Renal cortex interstitium (tissue), 11 donors: ENCODE data around the gene GCK. TPM values are rescaled to one million over a fixed set of nuclear protein-coding genes. Genes with fewer than 3 reads are reported as not detected.

ENCODE experiments used
- DNase-seq, 11 donors: peaks; one replicate each; pipeline ENCODE4 v3.0.0-alpha.2; 2013; ENCODE audit warnings: low read depth in 9 of 11, low spot score in 4 of 11; ENCODE audit errors: extremely low read depth in 1 of 11
- polyA plus RNA-seq, 3 donors: library from polyadenylated mRNA; unstranded; fragments of 120-200 nt; gene quantifications; one replicate each; pipeline ENCODE4 v1.2.1, GENCODE V29; 2013; ENCODE audit not compliant: insufficient read length in 3 of 3

Gene GCK
- polyA plus RNA-seq, 3 donors = 3.0 to 4.0 (median 3.7) TPM

- DNase-seq = no peak
Observed at GRCh38 chr7:44149571-44150465, 39.4 kb downstream of the GCK start.

DNA sequence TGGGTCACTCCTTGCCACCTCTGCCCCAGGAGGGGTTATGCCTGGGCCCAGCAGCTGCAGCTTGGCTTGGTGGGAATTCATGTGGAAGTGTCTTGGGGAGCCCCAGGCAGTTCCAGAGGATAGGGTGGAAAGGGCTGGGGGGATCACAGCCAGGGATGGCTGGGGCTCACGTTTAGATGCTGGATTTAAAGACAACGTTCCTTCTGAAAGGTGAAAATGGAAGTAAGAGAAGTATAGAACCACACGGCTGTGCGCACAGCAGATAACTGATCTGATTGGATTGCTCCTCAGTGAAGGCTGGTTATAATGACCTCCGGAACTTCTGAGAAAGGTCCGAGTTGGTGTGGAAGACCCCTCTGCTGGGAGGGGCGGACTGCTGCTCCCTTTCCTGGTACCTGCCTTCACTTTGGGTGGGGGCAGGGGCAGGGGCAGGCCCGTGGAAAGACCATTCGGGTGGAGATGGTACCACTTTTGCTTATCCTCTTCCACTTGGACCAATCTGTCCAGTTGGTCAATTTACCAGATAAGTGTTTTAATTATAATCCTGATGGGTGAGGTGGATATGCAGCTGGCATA lies 40.2 kb downstream of the GCK start:
- DNase-seq = no peak

GRCh38 chr7:44148166-44148565 lies 41.1 kb downstream of the GCK start:
- no peak for DNase-seq

DNA sequence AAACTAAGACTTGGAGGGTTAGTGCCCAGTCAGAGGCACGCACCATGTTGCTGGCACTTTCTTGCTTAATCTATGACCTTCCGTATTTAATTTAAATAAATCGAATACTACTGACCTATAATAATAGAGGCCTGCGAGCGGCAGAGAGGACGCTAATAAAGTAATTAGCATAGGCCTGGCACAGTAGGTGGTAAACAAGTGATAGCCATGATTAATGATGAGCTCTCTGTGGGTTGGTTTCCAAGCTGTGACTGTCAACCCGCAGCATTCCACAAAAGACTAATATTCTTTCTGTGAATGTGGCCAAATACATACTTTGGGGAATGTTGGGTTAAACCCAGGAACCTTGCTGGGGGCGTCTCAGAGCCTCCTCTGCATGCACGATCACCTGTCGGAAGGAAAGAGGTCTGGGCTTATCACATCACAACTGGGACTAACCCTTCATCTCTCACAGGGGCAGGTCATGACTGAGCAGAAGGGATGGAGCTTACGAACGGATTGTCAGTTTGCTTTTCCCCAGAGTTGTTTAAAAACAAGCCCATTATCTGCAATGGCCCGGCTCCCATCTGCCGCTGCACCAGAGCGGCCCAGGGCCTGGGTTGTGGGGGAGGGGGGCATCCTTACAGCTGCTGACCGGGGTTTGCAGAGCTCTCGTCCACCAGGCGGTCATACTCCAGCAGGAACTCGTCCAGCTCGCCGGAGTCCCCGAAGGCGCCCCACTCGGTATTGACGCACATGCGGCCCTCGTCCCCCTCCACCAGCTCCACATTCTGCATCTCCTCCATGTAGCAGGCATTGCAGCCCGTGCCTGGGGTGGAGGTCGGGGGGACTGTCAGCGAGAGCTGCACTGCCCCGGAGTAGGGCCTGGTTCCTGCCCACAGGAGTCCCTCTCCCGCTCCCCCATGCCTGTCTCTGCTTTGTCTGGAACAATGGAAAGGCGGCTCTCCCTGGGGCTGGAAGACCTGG lies 41.9 kb downstream of the GCK start:
- peak in 5 of 11 donors; percentile 51 to 72 (median 67) for DNase-seq

GRCh38 chr7:44145969-44146911 lies 43.0 kb downstream of the GCK start:
- peak in 4 of 11 donors; percentile 47 to 69 (median 63) for DNase-seq

- DNase-seq = no peak
Observed at GRCh38 chr7:44145479-44145968, 43.7 kb downstream of the GCK start.

DNA sequence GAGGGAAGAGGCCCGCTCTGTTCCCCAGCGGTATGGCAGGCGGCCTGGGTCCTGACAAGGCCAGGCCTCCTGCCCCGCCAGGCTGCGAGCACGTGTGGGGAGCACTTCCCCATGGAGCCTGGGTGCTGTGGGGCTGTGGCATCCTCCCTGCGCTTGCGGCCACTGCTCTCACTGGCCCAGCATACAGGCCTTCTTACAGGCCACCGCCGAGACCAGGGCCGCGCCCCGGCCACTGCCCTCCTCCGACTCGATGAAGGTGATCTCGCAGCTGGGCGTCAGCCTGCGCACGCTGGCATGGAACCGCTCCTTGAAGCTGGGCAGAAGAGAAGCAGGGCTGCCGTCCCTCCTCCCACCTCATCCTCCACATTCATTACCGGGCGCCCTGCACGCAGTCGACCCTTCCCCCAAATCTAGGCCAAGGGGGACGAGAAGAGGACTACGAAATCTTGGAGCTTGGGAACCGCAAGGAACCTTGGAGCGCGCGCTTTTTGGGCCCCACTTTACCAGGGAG lies 44.2 kb downstream of the GCK start:
- no peak for DNase-seq

DNA sequence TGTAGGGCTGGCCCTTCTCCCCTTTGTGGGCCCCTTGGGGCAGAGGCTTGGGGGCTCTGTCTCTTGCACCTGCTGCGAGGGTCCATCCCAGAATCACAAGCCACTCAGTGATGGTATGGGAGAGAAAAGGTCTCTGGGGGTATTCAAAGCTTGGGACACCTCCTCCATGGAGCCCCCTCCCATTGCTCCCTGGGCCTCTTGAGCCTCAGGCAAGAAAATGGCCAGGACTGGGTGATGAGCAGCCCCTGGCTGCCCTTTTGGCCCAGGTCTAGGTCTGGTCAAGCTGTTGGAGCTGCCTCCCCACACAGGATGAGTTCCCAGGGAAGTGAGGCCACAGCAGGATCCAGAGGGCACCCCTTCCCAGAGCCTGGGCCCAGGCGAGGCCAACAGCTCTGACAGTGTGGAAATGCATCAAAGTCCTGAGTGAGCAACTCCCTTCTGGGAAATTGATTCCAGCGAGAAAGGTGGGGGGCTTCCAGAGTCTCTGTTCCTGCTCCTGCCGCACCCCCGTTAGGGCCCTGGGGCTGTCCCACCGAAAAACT lies 44.7 kb downstream of the GCK start:
- DNase-seq = no peak

GRCh38 chr7:44143646-44144250 lies 45.5 kb downstream of the GCK start:
- DNase-seq = no peak

DNA sequence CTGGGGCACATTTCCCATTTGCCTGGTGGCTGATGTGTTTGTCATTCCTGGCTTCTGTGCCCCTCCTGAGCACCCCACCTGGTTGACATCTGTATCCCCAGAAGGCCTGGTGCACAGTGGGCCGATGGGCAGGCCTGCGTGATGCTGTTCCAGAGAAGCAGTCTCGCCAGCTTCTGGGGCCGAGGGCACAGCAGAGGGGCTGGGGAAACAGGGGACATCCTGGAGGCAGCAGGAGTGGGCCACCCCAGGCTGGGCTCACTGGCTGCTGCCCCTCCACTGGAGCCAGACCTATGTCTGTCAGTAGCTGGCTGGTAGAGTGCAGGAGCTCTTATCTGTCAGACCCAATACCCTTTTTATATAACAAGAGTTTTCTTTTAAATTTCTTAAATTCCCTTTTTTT lies 47.2 kb downstream of the GCK start:
- DNase-seq = no peak

DNA sequence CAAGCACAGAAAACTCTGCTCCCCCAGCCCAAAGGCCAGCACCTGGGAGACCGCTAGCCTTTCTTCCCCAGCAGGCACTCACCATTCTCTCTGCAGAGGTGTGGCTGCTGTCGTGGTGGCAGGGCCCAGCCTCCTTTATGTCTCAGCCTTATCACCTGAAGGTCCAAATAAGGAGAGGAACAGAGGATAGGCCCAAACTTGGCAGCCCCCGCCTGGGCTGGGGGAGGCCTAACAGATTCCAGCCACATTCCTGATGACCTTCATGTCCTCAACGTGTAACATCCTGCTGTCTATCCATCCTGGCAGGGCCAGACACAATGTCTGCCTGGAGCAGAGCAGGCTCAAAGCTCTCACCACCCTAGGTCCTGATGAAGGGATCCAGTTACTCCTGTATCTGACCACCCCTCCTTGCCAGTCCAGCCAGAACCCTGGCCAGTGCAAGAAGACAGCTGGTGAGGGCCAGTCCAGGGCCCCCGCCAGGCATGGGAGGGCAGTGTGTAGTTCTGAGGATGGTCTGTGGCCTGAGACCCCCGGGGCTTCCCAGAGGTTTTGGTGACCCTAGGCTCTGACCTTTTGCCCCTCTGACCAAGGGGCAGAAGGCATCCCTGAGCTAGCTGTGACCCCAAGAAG lies 47.9 kb downstream of the GCK start, which contains the start of gene MYL7:
Gene MYL7 (minus strand): TSS at position 112 of the 630 bp plus-strand sequence. CDS start 27 bp downstream, at position 85.
- no peak for DNase-seq

DNA sequence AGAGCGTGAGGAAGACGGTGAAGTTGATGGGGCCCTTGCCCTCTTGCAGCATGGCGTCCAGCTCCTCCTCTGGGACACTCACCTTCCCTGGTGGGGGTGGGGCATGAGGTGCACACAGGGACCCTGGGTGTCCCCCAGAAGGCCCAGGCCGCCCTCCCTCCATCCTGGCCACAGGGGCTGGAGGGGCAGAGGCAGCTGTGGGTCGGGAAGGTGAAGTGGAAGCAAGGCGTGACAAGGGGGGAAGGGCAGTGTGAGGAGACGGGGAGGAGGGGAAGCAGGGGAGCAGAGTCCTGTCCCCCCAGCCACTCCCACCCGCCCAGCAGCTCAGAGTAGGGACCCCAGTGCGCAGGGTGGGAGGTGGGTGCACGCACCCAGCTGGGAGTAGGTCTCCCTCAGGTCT lies 48.9 kb downstream of the GCK start:
- no peak for DNase-seq

DNA sequence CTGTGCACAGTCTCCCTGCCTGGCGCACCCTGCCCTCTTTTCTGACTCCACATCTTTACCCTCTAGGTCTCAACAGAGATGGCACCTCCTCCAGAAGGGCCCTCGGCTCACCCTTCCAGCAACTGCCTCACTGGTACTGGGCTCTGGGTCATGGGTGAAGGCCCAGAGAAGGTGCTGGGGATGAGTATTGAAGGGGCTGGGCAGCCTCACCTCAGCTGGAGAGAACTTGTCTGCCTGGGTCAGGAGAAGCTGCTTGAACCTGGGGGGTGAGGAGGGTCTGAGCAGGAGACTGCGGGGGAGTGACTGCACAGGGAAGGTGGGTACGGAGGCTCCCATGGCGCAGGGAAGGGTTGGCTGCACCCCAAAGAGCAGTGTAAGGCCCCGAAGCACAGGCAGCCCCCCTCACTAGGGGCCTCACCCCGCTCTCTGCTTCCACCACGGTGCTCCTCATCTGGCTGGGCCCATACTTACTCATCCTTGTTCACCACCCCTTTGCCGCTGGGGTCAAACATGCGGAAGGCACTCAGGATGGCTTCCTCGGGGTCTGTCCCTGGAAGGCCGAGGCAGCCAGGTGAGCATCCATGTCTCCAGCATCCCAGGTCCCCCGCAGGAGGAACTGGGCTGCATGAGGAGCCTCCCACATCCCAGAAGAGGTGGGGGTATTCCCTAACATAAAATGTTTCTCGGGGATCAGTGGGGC lies 49.8 kb downstream of the GCK start:
- no peak for DNase-seq

DNA sequence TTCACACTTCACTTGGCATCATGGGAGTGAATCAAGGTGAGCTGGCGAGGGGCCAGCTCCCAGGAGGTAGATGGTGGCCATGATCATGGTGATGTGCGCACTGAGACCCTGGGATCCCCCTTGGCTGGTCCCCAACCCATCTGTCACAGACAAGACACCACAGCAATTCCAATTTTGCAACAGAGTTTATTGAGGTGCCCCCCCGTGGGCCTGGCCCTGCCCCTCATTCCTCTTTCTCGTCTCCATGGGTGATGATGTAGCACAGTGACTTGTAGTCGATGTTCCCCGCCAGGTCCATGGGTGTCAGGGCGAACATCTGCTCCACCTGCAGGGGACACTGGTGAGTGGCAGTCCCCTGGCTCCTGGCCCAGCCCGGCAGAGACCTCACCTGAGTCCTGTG lies 50.5 kb downstream of the GCK start:
- DNase-seq = no peak

GRCh38 chr7:44136731-44137130 lies 52.5 kb downstream of the GCK start:
- no peak for DNase-seq

DNA sequence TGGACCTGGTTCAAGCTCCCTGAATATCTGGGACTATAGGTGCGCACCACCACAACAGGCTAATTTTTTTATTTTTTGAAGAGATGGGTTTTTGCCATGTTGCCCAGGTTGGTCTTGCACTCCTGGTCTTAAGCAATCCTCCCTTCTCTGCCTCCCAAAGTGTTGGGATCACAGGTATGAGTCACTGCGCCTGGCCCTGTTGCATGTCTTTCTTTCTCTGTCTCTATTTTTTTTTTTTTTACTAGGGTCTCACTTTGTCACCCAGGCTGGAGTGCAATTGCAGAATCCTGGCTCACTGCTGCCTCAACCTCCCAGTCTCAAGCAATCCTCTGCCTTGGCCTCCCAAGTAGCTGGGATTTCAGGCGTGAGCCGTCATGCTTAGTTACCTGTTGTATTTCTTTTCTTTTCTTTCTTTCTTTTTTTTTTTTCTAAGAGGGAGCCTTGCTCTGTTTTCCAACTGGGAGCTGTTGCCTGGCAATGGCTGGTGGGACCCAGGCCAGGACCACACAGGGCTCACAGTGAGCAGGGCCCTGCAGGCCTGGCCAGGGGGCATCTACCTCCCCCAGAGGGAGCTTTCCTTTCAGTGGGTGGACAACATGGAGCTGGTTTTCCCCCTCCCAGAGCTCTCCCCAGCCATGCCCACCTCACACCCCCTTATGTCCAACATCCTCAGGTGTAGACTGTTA lies 54.2 kb downstream of the GCK start:
- no peak for DNase-seq
